Measurements from ENCODE around the gene GARRE1.
"Not testable (repeated sequence)": the region's sequence is repeated elsewhere in the genome, so short reads cannot be mapped to it uniquely, and the experiment has no call there.

The GARRE1 gene

DNA sequence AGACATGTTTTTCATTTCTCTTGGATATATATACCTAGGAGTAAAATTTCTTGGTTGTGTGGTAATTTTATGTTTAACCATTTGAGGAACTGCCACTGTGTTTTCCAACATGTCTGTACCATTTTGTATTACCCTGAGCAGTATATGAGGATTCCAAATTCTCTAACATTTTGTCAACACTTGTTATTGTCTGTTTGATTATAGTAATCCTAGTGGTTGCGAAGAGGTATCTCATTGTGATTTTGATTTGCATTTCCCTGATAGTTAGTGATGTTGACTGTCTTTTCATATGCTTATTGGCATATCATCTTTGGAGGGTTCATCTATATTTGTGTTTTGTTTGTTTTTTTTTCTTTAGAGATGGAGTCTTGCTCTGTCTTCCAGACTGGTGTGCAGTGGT is 21.4 kb downstream of the GARRE1 start:
- H3K36me3 ChIP-seq (ENCODE audit: insufficient read depth, low read length), result no peaks in the 10 kb centered on the region
- H3K27ac ChIP-seq, result no peak overlapping the region
- no peak for DNase-seq (ENCODE audit: low read depth, low spot score)
- H3K9me3 ChIP-seq (ENCODE audit: low read depth, low read length), result no peaks in the 10 kb centered on the region
- no peak overlapping the region for H3K4me3 ChIP-seq
- H3K9ac ChIP-seq (ENCODE audit: insufficient read length), result no peak overlapping the region
- no peak for TF ChIP-seq FOXP2 (optimal IDR thresholded peaks at IDR 0.05; ENCODE audit: control extremely low read depth, extremely low read length, insufficient read depth)
- no peak for TF ChIP-seq EZH2 (IDR thresholded peaks at IDR 0.05)
- TF ChIP-seq POLR2AphosphoS5 (IDR thresholded peaks at IDR 0.05; ENCODE audit: borderline replicate concordance, low read depth, low read length), result no peak

DNA sequence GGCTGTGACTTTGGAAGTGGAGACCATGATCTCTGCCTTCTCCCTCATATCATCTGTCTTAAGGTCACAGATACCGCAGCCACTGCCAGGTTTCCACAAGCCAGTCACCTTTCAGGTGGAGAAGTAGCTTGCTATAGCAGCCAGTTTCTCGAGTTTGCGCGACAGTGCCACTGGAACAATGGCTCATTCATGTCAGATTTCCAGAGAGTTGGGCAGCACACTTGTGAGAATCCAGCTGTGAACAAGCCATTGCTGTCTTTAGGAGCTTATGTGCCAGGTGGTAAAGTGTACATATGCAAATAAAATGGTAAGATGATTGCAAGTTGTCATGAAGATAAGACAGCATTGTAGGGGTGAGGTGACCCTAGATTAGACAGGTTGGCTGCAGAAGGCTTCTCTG is 22.3 kb downstream of the GARRE1 start:
- H3K27ac ChIP-seq, result no peak overlapping the region
- no peaks in the 10 kb centered on the region for H3K36me3 ChIP-seq (ENCODE audit: insufficient read depth, low read length)
- no peak overlapping the region for H3K9ac ChIP-seq (ENCODE audit: insufficient read length)
- no peak overlapping the region for H3K4me3 ChIP-seq
- no peaks in the 10 kb centered on the region for H3K9me3 ChIP-seq (ENCODE audit: low read depth, low read length)
- no peak for DNase-seq (ENCODE audit: low read depth, low spot score)
- TF ChIP-seq EZH2 (IDR thresholded peaks at IDR 0.05) (no peak), FOXP2 (optimal IDR thresholded peaks at IDR 0.05; ENCODE audit: control extremely low read depth, extremely low read length, insufficient read depth) (no peak), POLR2AphosphoS5 (IDR thresholded peaks at IDR 0.05; ENCODE audit: borderline replicate concordance, low read depth, low read length) (no peak)

GRCh38 chr19:34277244-34277643 is 22.9 kb downstream of the GARRE1 start:
- Histone ChIP-seq H3K27ac (no peak overlapping the region), H3K9ac (ENCODE audit: insufficient read length) (no peak overlapping the region), H3K4me3 (no peak overlapping the region), H3K36me3 (ENCODE audit: insufficient read depth, low read length) (no peaks in the 10 kb centered on the region), H3K9me3 (ENCODE audit: low read depth, low read length) (no peaks in the 10 kb centered on the region)
- no peak for DNase-seq (ENCODE audit: low read depth, low spot score)
- TF ChIP-seq POLR2AphosphoS5 (IDR thresholded peaks at IDR 0.05; ENCODE audit: borderline replicate concordance, low read depth, low read length), result no peak
- TF ChIP-seq EZH2 (IDR thresholded peaks at IDR 0.05), result no peak
- no peak for TF ChIP-seq FOXP2 (optimal IDR thresholded peaks at IDR 0.05; ENCODE audit: control extremely low read depth, extremely low read length, insufficient read depth)

DNA sequence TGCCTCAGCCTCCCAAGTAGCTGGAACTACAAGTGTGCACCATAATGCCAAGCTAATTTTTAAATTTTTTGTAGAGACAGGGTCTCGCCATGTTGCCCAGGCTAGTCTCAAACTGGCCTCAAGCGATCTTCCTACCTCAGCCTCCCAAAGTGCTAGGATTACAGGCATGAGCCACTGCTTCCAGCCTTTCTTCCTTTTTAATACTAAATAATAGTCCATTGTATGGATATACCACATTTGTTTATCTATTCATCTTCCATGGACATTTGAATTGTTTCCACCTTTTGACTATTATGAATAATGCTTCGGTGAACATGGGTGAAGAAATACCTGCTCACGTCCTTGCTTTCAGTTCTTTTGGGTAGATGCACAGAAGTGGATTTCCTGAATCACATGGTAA is 24.4 kb downstream of the GARRE1 start:
- H3K27ac ChIP-seq, result no peak overlapping the region
- H3K9me3 ChIP-seq (ENCODE audit: low read depth, low read length), result no peaks in the 10 kb centered on the region
- H3K4me3 ChIP-seq, result no peak overlapping the region
- no peak overlapping the region for H3K9ac ChIP-seq (ENCODE audit: insufficient read length)
- no peak for TF ChIP-seq FOXP2 (optimal IDR thresholded peaks at IDR 0.05; ENCODE audit: control extremely low read depth, extremely low read length, insufficient read depth)
- no peak for TF ChIP-seq POLR2AphosphoS5 (IDR thresholded peaks at IDR 0.05; ENCODE audit: borderline replicate concordance, low read depth, low read length)
- TF ChIP-seq EZH2 (IDR thresholded peaks at IDR 0.05), result no peak
- DNase-seq (ENCODE audit: low read depth, low spot score), result no peak
- H3K36me3 ChIP-seq (ENCODE audit: insufficient read depth, low read length), result no peaks in the 10 kb centered on the region

- not testable (repeated sequence) for DNase-seq (ENCODE audit: low read depth, low spot score); H3K9me3 ChIP-seq (ENCODE audit: low read depth, low read length); H3K9ac ChIP-seq (ENCODE audit: insufficient read length); H3K36me3 ChIP-seq (ENCODE audit: insufficient read depth, low read length); H3K4me3 ChIP-seq; H3K27ac ChIP-seq
Observed at GRCh38 chr19:34281444-34281843, 27.1 kb downstream of the GARRE1 start.

DNA sequence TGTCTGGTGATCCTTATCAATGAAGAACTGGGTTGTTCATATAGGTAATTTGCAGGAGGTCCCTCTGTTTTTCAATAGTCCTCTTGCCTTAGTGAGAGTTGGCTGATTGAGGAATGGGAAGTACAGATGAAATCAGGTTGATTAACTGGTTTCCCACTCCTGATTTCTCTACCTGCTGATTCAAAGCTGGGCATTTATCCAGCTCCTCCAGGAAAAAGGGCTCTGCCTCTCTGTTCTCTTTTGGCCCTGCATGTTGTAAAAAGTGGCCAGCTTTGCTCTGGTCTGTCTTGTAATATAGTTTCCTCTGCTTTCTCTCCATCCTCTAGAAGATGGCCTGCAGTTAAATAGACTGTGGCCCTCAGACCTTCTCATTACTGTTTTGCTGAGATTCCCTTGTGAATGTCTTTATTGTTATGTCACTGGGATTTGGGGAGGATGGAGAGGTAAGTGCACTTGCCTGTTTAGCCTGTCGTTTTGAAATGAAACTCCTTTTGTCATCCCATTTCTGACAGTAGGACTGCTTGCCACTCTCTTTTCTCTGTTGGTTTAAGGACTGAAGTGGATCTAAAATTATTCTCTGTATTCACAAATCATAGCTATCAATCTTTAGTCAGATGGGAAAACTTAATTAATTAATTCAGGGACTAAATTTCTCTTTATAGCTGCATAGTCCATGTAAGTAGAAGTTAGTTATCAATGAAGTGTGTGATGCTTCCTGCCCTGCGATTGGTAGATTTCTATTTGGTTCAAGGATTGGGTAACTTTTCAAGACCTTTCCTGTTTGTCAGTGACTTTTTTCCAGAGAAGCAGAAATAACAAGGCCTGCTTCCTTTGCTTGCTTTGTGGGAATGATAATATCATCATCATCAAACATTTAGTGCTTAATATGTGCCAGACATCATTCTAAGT is 28.5 kb downstream of the GARRE1 start:
- DNase-seq (ENCODE audit: low read depth, low spot score), result no peak
- Histone ChIP-seq H3K36me3 (ENCODE audit: insufficient read depth, low read length) (no peaks in the 10 kb centered on the region), H3K9ac (ENCODE audit: insufficient read length) (no peak overlapping the region), H3K9me3 (ENCODE audit: low read depth, low read length) (no peaks in the 10 kb centered on the region), H3K4me3 (no peak overlapping the region), H3K27ac (no peak overlapping the region)
- TF ChIP-seq EZH2 (IDR thresholded peaks at IDR 0.05) (no peak), POLR2AphosphoS5 (IDR thresholded peaks at IDR 0.05; ENCODE audit: borderline replicate concordance, low read depth, low read length) (no peak), FOXP2 (optimal IDR thresholded peaks at IDR 0.05; ENCODE audit: control extremely low read depth, extremely low read length, insufficient read depth) (no peak)

DNA sequence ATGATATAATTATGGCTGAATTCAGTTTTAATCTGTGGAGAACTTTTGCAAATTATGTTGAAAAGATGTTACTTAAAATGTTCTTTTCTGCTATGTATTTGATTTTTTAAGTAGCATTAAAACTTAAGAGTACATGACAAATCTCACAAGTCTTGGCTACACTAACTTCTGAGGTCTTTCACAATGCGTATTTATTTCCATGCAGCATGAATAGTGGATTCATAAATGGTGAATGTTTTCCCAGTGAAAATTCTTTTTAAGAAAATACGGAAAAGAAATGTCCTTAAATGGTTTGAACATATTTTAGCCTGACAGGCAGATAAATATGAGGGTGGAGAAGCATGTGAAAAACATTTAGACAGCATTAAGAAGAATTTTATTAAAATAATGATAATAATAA is 30.2 kb downstream of the GARRE1 start:
- no peak overlapping the region for H3K27ac ChIP-seq
- H3K9ac ChIP-seq (ENCODE audit: insufficient read length), result no peak overlapping the region
- no peak for DNase-seq (ENCODE audit: low read depth, low spot score)
- H3K36me3 ChIP-seq (ENCODE audit: insufficient read depth, low read length), result no peaks in the 10 kb centered on the region
- no peak for TF ChIP-seq FOXP2 (optimal IDR thresholded peaks at IDR 0.05; ENCODE audit: control extremely low read depth, extremely low read length, insufficient read depth)
- TF ChIP-seq POLR2AphosphoS5 (IDR thresholded peaks at IDR 0.05; ENCODE audit: borderline replicate concordance, low read depth, low read length), result no peak
- TF ChIP-seq EZH2 (IDR thresholded peaks at IDR 0.05), result no peak
- H3K9me3 ChIP-seq (ENCODE audit: low read depth, low read length), result no peaks in the 10 kb centered on the region
- no peak overlapping the region for H3K4me3 ChIP-seq

- no peak for DNase-seq (ENCODE audit: low read depth, low spot score)
- no peak overlapping the region for H3K9ac ChIP-seq (ENCODE audit: insufficient read length)
- no peaks in the 10 kb centered on the region for H3K9me3 ChIP-seq (ENCODE audit: low read depth, low read length)
- H3K4me3 ChIP-seq, result no peak overlapping the region
- H3K36me3 ChIP-seq (ENCODE audit: insufficient read depth, low read length), result no peaks in the 10 kb centered on the region
- TF ChIP-seq FOXP2 (optimal IDR thresholded peaks at IDR 0.05; ENCODE audit: control extremely low read depth, extremely low read length, insufficient read depth) (no peak), POLR2AphosphoS5 (IDR thresholded peaks at IDR 0.05; ENCODE audit: borderline replicate concordance, low read depth, low read length) (no peak), EZH2 (IDR thresholded peaks at IDR 0.05) (no peak)
- no peak overlapping the region for H3K27ac ChIP-seq
Observed at GRCh38 chr19:34287662-34288140, 33.3 kb downstream of the GARRE1 start.

DNA sequence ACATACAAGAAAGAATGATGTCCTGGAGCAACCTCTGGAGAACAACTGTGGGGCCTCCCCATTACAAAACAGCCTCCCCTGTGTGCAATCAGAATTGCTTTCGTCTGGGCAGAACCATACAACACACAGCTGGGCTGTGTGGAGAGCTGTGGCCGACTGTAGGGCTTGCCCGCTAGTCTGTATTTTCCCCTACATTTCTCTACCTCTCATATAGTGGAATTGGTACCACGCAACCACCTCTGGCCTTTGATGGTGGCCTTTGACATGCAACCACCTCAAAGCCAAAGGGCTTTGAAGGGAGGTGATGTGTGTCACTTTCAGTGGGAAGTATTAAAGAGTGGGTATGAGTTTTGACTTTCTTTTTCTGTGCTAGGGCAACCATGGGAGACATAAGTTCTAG is 34.0 kb downstream of the GARRE1 start:
- H3K27ac ChIP-seq, result no peak overlapping the region
- TF ChIP-seq POLR2AphosphoS5 (IDR thresholded peaks at IDR 0.05; ENCODE audit: borderline replicate concordance, low read depth, low read length) (no peak), EZH2 (IDR thresholded peaks at IDR 0.05) (no peak), FOXP2 (optimal IDR thresholded peaks at IDR 0.05; ENCODE audit: control extremely low read depth, extremely low read length, insufficient read depth) (no peak)

More for the DNA sequence above, 34.0 kb downstream of the GARRE1 start:
- Histone ChIP-seq H3K36me3 (ENCODE audit: insufficient read depth, low read length) (no peaks in the 10 kb centered on the region), H3K9me3 (ENCODE audit: low read depth, low read length) (no peaks in the 10 kb centered on the region), H3K4me3 (no peak overlapping the region), H3K9ac (ENCODE audit: insufficient read length) (no peak overlapping the region)
- DNase-seq (ENCODE audit: low read depth, low spot score), result no peak
